Sigmoid colon (tissue), 4 donors: ENCODE measurements around the gene FGF14.

Experiments used
- CTCF ChIP-seq, 4 experiments: fragments of 450-650 bp in 3 of 4; fragments of 200-600 bp in 1 of 4; IDR thresholded peaks; one replicate each; pipeline ENCODE4 v1.5.1; 2016 to 2019; ENCODE audit warnings: antibody characterized with exemption in 4 of 4, mild to moderate bottlenecking in 3 of 4, moderate library complexity in 2 of 4
- EP300 ChIP-seq, 4 donors: sonication (generic); formaldehyde crosslinking; IDR thresholded peaks; one replicate each; pipeline ENCODE4 v1.6.1; 2017; ENCODE audit warnings: antibody characterized with exemption in 4 of 4
- POLR2A ChIP-seq, 2 donors: fragments of 450-650 bp; IDR thresholded peaks; one replicate each; pipeline ENCODE4 v1.6.1; 2016; ENCODE audit warnings: antibody characterized with exemption in 2 of 2, mild to moderate bottlenecking in 2 of 2, moderate library complexity in 2 of 2
- POLR2AphosphoS5 ChIP-seq, 4 donors: sonication (generic); formaldehyde crosslinking; IDR thresholded peaks; one replicate each; pipeline ENCODE4 v1.6.1; 2017; ENCODE audit warnings: antibody characterized with exemption in 4 of 4

GRCh38 chr13:102275969-102276368 is 125.9 kb downstream of the FGF14 start:
- TF ChIP-seq CTCF (IDR thresholded peaks at IDR 0.05) (no peak), POLR2A (IDR thresholded peaks at IDR 0.05) (no peak), EP300 (IDR thresholded peaks at IDR 0.05) (no peak), POLR2AphosphoS5 (IDR thresholded peaks at IDR 0.05) (no peak)
